B cell (primary cell): ENCODE data around the gene BCAR1. TPM values are rescaled to one million over a fixed set of nuclear protein-coding genes. Genes with fewer than 3 reads are reported as not detected.
"Not testable (repeated sequence)": the region's sequence is repeated elsewhere in the genome, so short reads cannot be mapped to it uniquely, and the experiment has no call there.

Experiments
- ATAC-seq: fragments of 200-7000 bp; cut with Tn5 transposase; one replicate; pipeline ENCODE4 v1.10.0; 2021; ENCODE audit warnings: low read depth, mild to moderate bottlenecking, moderate number of reproducible peaks, moderate library complexity
- CTCF ChIA-PET: fragments of 350-600 bp; sonication (Branson Sonifier 250); formaldehyde crosslinking; loops from one replicate; lab custom pipeline; 2021; ENCODE audit warnings: antibody characterized with exemption, inconsistent platforms; lab: Charles Lee
- POLR2A ChIA-PET: fragments of 350-600 bp; sonication (Branson Sonifier 250); formaldehyde crosslinking; loops from one replicate; lab custom pipeline; 2021; ENCODE audit warnings: antibody characterized with exemption; lab: Charles Lee
- DNase-seq: peaks from one replicate; pipeline ENCODE4 v3.0.0; 2013
- H2AFZ ChIP-seq: 2 replicates; pipeline ENCODE4 v1.6.1; 2012; ENCODE audit warnings: mild to moderate bottlenecking, low read depth, low read length; ENCODE audit not compliant: insufficient read depth, poor library complexity, severe bottlenecking
- H3K27ac ChIP-seq, 2 donors: 1 replicate in 1 of 2; 2 replicates in 1 of 2; pipeline ENCODE4 v1.5.1; 2012 to 2013; ENCODE audit warnings: low read length in 2 of 2, mild to moderate bottlenecking in 2 of 2, moderate library complexity in 1 of 2
- H3K27me3 ChIP-seq, 4 experiments: fragments of 200-600 bp in 1 of 4; sonication (generic) in 1 of 4; replicated peaks in 1 of 4; 1 replicate in 2 of 4; 2 replicates in 2 of 4; pipeline versions ENCODE4 v1.6.1 to v1.7.0; 2013 to 2016; ENCODE audit warnings: low read length in 3 of 4, mild to moderate bottlenecking in 2 of 4, mixed read lengths in 1 of 4, moderate library complexity in 1 of 4; ENCODE audit not compliant: insufficient read depth in 4 of 4, control insufficient read depth in 3 of 4; ENCODE audit errors: control extremely low read depth in 1 of 4
- H3K36me3 ChIP-seq, 2 experiments: replicated peaks in 1 of 2; 1 replicate in 1 of 2; 2 replicates in 1 of 2; pipeline versions ENCODE4 v1.6.1 to v1.7.1; 2013; ENCODE audit warnings: low read length in 1 of 2; ENCODE audit not compliant: insufficient read depth in 2 of 2, control insufficient read depth in 1 of 2; ENCODE audit errors: control extremely low read depth in 1 of 2, extremely low read depth in 1 of 2
- H3K4me1 ChIP-seq, 2 donors: fragments of 200-600 bp in 1 of 2; sonication (generic) in 1 of 2; 1 replicate in 1 of 2; 2 replicates in 1 of 2; pipeline versions ENCODE4 v1.5.1 to v1.6.1; 2013 to 2017; ENCODE audit warnings: low read length in 2 of 2; ENCODE audit not compliant: control insufficient read depth in 2 of 2, insufficient read depth in 2 of 2
- H3K4me2 ChIP-seq: replicated peaks from 2 replicates; pipeline ENCODE3; 2012; ENCODE audit warnings: mild to moderate bottlenecking, low read depth, low read length; ENCODE audit not compliant: poor library complexity, severe bottlenecking
- H3K4me3 ChIP-seq, 5 experiments: fragments of 200-600 bp in 1 of 5; sonication (generic) in 1 of 5; 1 replicate in 3 of 5; 2 replicates in 2 of 5; pipeline versions ENCODE4 v1.5.1 to v1.7.0; 2011 to 2016; ENCODE audit warnings: low read length in 4 of 5, mild to moderate bottlenecking in 4 of 5, low read depth in 2 of 5, control low read depth in 1 of 5, moderate library complexity in 1 of 5; ENCODE audit not compliant: insufficient read depth in 1 of 5; ENCODE audit errors: control extremely low read depth in 1 of 5, extremely low read depth in 1 of 5
- H3K79me2 ChIP-seq: fragments of 200-600 bp; sonication (generic); one replicate; pipeline ENCODE4 v1.6.0; 2016; ENCODE audit warnings: low read length; ENCODE audit not compliant: control insufficient read depth, insufficient read depth
- H3K9ac ChIP-seq: fragments of 200-600 bp; sonication (generic); 2 replicates; pipeline ENCODE4 v1.6.1; 2017; ENCODE audit warnings: mild to moderate bottlenecking, low read length, moderate library complexity
- H3K9me3 ChIP-seq, 3 donors: one replicate each; pipeline versions ENCODE4 v1.6.1 to v1.7.1; 2013; ENCODE audit warnings: low read length in 2 of 3; ENCODE audit not compliant: control insufficient read depth in 2 of 3, insufficient read depth in 1 of 3; ENCODE audit errors: control extremely low read depth in 1 of 3
- H4K20me1 ChIP-seq: 2 replicates; pipeline ENCODE4 v1.6.0; 2012; ENCODE audit warnings: mild to moderate bottlenecking, low read length; ENCODE audit not compliant: insufficient read depth, control insufficient read depth, poor library complexity, severe bottlenecking
- H3K27ac Mint-ChIP-seq: one replicate; pipeline ENCODE4 v1.8.0; 2021; ENCODE audit warnings: mixed read lengths
- H3K27me3 Mint-ChIP-seq: one replicate; pipeline ENCODE4 v1.8.0; 2021; ENCODE audit warnings: mixed read lengths
- H3K4me1 Mint-ChIP-seq: one replicate; pipeline ENCODE4 v1.8.0; 2021; ENCODE audit warnings: mixed read lengths
- H3K4me3 Mint-ChIP-seq: one replicate; pipeline ENCODE4 v1.8.0; 2021; ENCODE audit warnings: mixed read lengths
- H3K9me3 Mint-ChIP-seq: one replicate; pipeline ENCODE4 v1.8.0; 2022; ENCODE audit warnings: mixed read lengths; ENCODE audit not compliant: insufficient read depth
- CTCF ChIP-seq: fragments of 200-600 bp; IDR thresholded peaks from one replicate; pipeline ENCODE4 v1.8.0; 2022; ENCODE audit warnings: antibody characterized with exemption, mild to moderate bottlenecking
- EZH2 ChIP-seq: IDR thresholded peaks from 2 replicates; pipeline ENCODE4 v1.6.1; 2012; ENCODE audit warnings: borderline replicate concordance, low read depth, mild to moderate bottlenecking, moderate library complexity, low read length; ENCODE audit not compliant: insufficient read depth, poor library complexity, severe bottlenecking
- WGBS: methylation state at CpG from one replicate; pipeline ENCODE4 v1.1.5; 2013; ENCODE audit warnings: missing lambda C conversion rate; ENCODE audit not compliant: insufficient coverage; 5-methylcytosine and 5-hydroxymethylcytosine counted together
- intact Hi-C: fragments of 100-400 bp; cut with micrococcal nuclease; formaldehyde crosslinking; loops from one replicate; pipeline ENCODE4 v1.10.0; 2022
- polyA plus RNA-seq: library from polyadenylated mRNA; depleted of rRNA; stranded (reverse); fragments of >200 nt; gene quantifications from 2 replicates; pipeline ENCODE4 v1.2.3, GENCODE V29; 2012
- total RNA-seq, 2 donors: library from RNA; stranded (reverse); fragments of 120-200 nt in 1 of 2; gene quantifications; 1 replicate in 1 of 2; 2 replicates in 1 of 2; pipeline versions ENCODE4 v1.2.3 to v1.2.4, GENCODE V29; 2013 to 2022

BCAR1 gene
- total and polyA plus RNA-seq, 2 donors (not counting 1 experiment from before 2014, with no cell fraction given), result not detected

- Histone ChIP-seq H3K4me3 (no peak overlapping the region), H3K79me2 (no peaks in the 10 kb centered on the region), H3K36me3 (no peaks in the 10 kb centered on the region), H3K4me2 (no peak overlapping the region), H3K27ac (no peak overlapping the region), H2AFZ (no peak overlapping the region), H3K4me1 (no peaks in the 10 kb centered on the region), H4K20me1 (no peaks in the 10 kb centered on the region), H3K9ac (no peak overlapping the region), H3K9me3 (peaks cover 0 to 15% (median 0%) of the 10 kb centered on the region in 3 donors), H3K27me3 (peaks cover 0 to 34% (median 4%) of the 10 kb centered on the region in 4 experiments)
- 7% methylated on average over 12 of the region's 12 CpGs for WGBS
- no peak for DNase-seq
- intact Hi-C loops, result no loop called here
- POLR2A ChIA-PET, result interaction anchor here (0.7 kb wide), 1 partner anchor 21 kb away, joined by 4 read pairs; no protein-coding TSS in a partner anchor
- CTCF ChIA-PET, result no interaction called here
- no peak overlapping the region for H3K27ac Mint-ChIP-seq
- H3K4me3 Mint-ChIP-seq, result no peak overlapping the region
- no peaks in the 10 kb centered on the region for H3K4me1 Mint-ChIP-seq
- H3K27me3 Mint-ChIP-seq, result peaks cover 24% of the 10 kb centered on the region
- TF ChIP-seq EZH2 (no peak), CTCF (no peak)
- ATAC-seq, result no peak
- no peaks in the 10 kb centered on the region for H3K9me3 Mint-ChIP-seq
Observed at GRCh38 chr16:75272097-75272551, 20.7 kb upstream of the BCAR1 start.

- intact Hi-C loops, result no loop called here
- TF ChIP-seq CTCF (no peak), EZH2 (no peak)
- Histone ChIP-seq H3K36me3 (no peaks in the 10 kb centered on the region), H3K9ac (no peak overlapping the region), H3K27ac (no peak overlapping the region), H3K27me3 (peaks cover 0 to 38% (median 6%) of the 10 kb centered on the region in 4 experiments), H3K4me3 (no peak overlapping the region), H3K4me1 (no peaks in the 10 kb centered on the region), H3K9me3 (peaks cover 0 to 17% (median 0%) of the 10 kb centered on the region in 3 donors), H3K4me2 (no peak overlapping the region), H4K20me1 (no peaks in the 10 kb centered on the region), H2AFZ (no peak overlapping the region), H3K79me2 (no peaks in the 10 kb centered on the region)
- Mint-ChIP-seq H3K9me3 (no peaks in the 10 kb centered on the region), H3K4me1 (peaks cover under 1% of the 10 kb centered on the region), H3K27me3 (peaks cover 26% of the 10 kb centered on the region), H3K27ac (no peak overlapping the region), H3K4me3 (no peak overlapping the region)
- POLR2A ChIA-PET, result no interaction called here
- DNase-seq (no peak), ATAC-seq (no peak)
- 71% methylated on average over 6 of the region's 6 CpGs for WGBS
- CTCF ChIA-PET, result no interaction called here
Observed at GRCh38 chr16:75271441-75272096, 20.1 kb upstream of the BCAR1 start.

DNA sequence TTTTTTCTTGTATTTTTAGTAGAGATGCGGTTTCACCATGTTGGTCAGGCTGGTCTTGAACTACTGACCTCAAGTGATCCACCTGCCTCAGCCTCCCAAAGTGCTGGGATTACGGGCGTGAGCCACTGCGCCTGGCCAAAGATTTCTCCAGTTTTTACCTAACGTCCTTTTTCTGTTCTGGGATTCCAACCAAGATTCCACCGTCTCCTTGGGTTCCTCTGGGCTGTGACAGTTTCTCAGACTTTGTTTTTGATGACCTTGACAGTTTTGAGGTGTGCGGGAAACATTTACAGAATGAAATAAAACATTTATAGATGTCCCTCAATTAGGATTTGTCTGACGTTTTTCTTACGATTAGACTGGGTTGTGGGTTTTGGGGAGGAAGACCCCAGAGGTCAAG lies 17.9 kb upstream of the BCAR1 start:
- CTCF ChIA-PET, H2AFZ ChIP-seq, H3K4me3 ChIP-seq, H3K4me2 ChIP-seq, H3K27ac ChIP-seq, DNase-seq, POLR2A ChIA-PET, H3K27ac Mint-ChIP-seq, H3K79me2 ChIP-seq, H3K9ac ChIP-seq, H3K9me3 Mint-ChIP-seq, H3K36me3 ChIP-seq, H3K4me3 Mint-ChIP-seq, H3K4me1 Mint-ChIP-seq, intact Hi-C loops, H4K20me1 ChIP-seq, ATAC-seq: not testable (repeated sequence)
- H3K4me1 ChIP-seq, result peaks cover 14 to 18% of the 10 kb centered on the region in 2 donors
- H3K27me3 ChIP-seq, result peaks cover 0 to 54% (median 19%) of the 10 kb centered on the region in 4 experiments
- H3K27me3 Mint-ChIP-seq, result peaks cover 30% of the 10 kb centered on the region
- WGBS, result 96% methylated on average over 4 of the region's 9 CpGs
- H3K9me3 ChIP-seq, result peaks cover 0 to 24% (median 0%) of the 10 kb centered on the region in 3 donors
